SK-N-MC (cell line): ENCODE results near the gene JPH4.
"Not testable (repeated sequence)": the region's sequence is repeated elsewhere in the genome, so short reads cannot be mapped to it uniquely, and the experiment has no call there.

Experiments used
- DNase-seq: peaks from one replicate; pipeline ENCODE4 v3.0.0-alpha.2; 2011; ENCODE audit warnings: low read depth, low spot score
- H3K27ac ChIP-seq: fragments of 200-600 bp; sonication (generic); 2 replicates; pipeline ENCODE4 v1.5.1; 2016; ENCODE audit warnings: mixed run types
- H3K36me3 ChIP-seq: fragments of 200-600 bp; sonication (generic); 2 replicates; pipeline ENCODE4 v1.6.1; 2017; ENCODE audit warnings: antibody characterized with exemption, low read length, mixed read lengths; ENCODE audit not compliant: insufficient read depth
- H3K4me3 ChIP-seq: fragments of 200-600 bp; sonication (generic); 2 replicates; pipeline ENCODE4 v1.5.1; 2016
- H3K9ac ChIP-seq: fragments of 200-600 bp; sonication (generic); 2 replicates; pipeline ENCODE4 v1.8.0; 2017; ENCODE audit warnings: mixed run types, mixed read lengths; ENCODE audit not compliant: insufficient read length
- H3K9me3 ChIP-seq: fragments of 200-600 bp; sonication (generic); 2 replicates; pipeline ENCODE4 v1.6.1; 2017; ENCODE audit warnings: low read depth, mild to moderate bottlenecking, antibody characterized with exemption, low read length, moderate library complexity, mixed read lengths
- EZH2 ChIP-seq: fragments of 200-600 bp; sonication (generic); IDR thresholded peaks from one replicate; pipeline ENCODE4 v1.6.1; 2017; ENCODE audit warnings: antibody characterized with exemption
- FOXP2 ChIP-seq: optimal IDR thresholded peaks from 2 replicates; pipeline ENCODE3; 2011; ENCODE audit warnings: mild to moderate bottlenecking, moderate library complexity; ENCODE audit not compliant: insufficient read depth; ENCODE audit errors: extremely low read length, control extremely low read depth
- POLR2AphosphoS5 ChIP-seq: IDR thresholded peaks from 2 replicates; pipeline ENCODE4 v1.6.1; 2012; ENCODE audit warnings: mild to moderate bottlenecking, low read depth, low read length, borderline replicate concordance

Gene JPH4

GRCh38 chr14:23603103-23603502, 24.5 kb upstream of the JPH4 start:
- Histone ChIP-seq H3K27ac (no peak overlapping the region), H3K9me3 (no peaks in the 10 kb centered on the region), H3K36me3 (no peaks in the 10 kb centered on the region), H3K9ac (no peak overlapping the region), H3K4me3 (no peak overlapping the region)
- no peak for DNase-seq
- TF ChIP-seq POLR2AphosphoS5 (no peak), FOXP2 (no peak), EZH2 (no peak)

DNA sequence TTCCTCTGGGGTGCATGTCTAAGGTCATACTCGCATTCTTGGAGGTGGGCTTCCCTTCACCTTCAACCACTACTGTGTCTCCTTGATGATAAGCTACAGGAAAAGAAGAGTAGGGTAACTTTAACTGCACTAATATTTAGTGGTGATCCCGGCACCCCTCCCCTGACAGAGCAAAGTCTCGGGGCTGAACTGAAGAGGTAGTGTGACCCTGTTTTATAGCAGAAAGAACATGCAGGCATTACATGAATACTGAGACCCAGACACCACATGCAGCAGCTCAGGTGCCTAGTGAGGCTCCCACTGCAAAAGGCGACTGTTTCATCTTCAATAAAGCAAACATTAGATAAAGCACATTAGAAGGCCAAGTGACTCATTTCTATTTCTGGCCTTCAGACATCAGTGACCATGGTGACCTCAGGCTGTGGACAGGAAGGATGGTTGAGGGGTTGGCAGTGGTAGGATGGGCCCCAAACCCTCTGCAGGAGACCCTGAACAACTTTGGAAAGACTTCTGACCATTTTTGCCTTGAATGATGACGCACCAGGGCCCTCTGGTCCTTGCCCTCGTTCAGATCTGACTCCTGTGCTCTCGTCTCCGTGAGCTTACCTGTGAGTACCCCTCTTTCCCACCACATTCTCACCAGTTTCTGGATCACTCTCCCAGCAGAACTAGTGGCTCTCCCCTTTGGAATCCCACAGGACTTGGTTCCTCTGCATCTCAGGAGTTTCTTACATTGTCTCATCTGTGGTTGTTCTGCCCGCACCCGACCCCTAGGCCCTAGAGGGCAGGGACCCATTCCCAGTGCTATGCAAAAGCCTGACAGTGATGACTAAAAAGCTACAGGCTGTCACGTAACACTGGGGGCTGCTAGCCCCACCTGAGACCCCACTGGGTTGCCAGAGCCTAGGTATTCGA, 23.8 kb upstream of the JPH4 start:
- no peak overlapping the region for H3K9ac ChIP-seq
- H3K4me3 ChIP-seq, result no peak overlapping the region
- TF ChIP-seq EZH2 (no peak), POLR2AphosphoS5 (no peak), FOXP2 (no peak)
- no peak overlapping the region for H3K27ac ChIP-seq
- no peaks in the 10 kb centered on the region for H3K36me3 ChIP-seq
- no peak for DNase-seq
- H3K9me3 ChIP-seq, result no peaks in the 10 kb centered on the region

DNA sequence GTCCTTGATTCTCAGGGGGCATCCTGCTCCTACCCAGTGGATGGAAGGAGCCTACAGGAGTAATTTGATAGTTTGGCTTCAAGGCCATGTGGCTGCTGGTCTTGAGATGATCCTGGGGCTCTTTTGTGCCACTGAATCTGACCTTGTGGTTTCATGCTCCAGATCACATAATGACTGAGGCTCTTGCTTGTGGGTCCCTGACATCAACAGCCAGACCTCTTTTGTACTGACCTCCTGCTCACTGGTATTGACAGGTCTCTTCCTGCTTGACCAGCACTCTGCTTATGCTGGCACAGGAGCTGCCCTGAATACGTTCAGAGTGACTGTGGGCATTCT, 23.2 kb upstream of the JPH4 start:
- no peak for DNase-seq
- no peak overlapping the region for H3K27ac ChIP-seq
- no peaks in the 10 kb centered on the region for H3K36me3 ChIP-seq
- H3K9me3 ChIP-seq, result no peaks in the 10 kb centered on the region
- no peak overlapping the region for H3K4me3 ChIP-seq
- no peak overlapping the region for H3K9ac ChIP-seq
- TF ChIP-seq FOXP2, result no peak
- no peak for TF ChIP-seq POLR2AphosphoS5
- no peak for TF ChIP-seq EZH2

DNA sequence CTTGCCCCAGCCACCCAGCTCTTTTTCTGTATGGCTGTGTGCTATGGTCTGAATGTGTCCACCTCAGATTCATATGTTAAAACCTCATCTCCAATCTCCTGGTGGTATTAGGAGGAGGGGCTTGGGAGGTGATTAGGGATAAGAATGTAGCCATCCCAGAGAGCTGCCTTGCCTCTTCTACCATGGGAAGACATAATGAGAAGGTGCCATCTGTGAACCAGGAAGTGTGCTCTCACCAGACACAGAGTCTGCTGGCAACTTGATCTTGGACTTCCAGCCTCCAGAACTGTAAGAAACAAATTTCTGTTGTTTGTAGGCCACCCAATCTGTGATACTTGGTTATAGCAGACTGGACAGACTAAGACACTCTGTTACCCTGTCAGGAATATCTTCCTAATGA, 22.8 kb upstream of the JPH4 start:
- no peaks in the 10 kb centered on the region for H3K9me3 ChIP-seq
- DNase-seq, result no peak
- no peaks in the 10 kb centered on the region for H3K36me3 ChIP-seq
- no peak for TF ChIP-seq FOXP2
- TF ChIP-seq EZH2, result no peak
- TF ChIP-seq POLR2AphosphoS5, result no peak
- no peak overlapping the region for H3K4me3 ChIP-seq
- H3K9ac ChIP-seq, result no peak overlapping the region
- no peak overlapping the region for H3K27ac ChIP-seq

- H3K9ac ChIP-seq, result no peak overlapping the region
- TF ChIP-seq FOXP2, result no peak
- TF ChIP-seq EZH2, result no peak
- TF ChIP-seq POLR2AphosphoS5, result no peak
- H3K4me3 ChIP-seq, result no peak overlapping the region
- no peak for DNase-seq
- H3K27ac ChIP-seq, result no peak overlapping the region
- H3K36me3 ChIP-seq, result no peaks in the 10 kb centered on the region
- H3K9me3 ChIP-seq, result no peaks in the 10 kb centered on the region
These were observed 22.2 kb upstream of the JPH4 start for GRCh38 chr14:23600806-23601205.

DNA sequence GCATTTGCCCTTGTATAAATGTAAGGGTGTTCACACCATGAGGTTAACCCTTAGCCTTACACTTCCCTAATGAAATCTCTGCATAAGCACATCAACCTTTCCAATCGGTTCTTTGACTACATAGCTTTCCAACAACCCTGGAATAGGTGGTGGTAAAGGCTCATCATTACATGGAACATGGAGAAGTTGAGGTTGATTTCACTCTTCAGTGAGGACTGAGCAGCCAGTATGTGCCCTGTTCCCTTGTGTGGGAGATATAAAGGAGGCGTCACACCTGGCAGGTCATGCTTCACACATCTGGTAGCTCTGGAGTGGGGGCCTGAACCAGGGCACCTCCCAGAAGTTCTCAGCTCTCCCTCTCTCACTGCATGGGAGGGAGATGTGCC, 21.7 kb upstream of the JPH4 start:
- no peak overlapping the region for H3K9ac ChIP-seq
- TF ChIP-seq EZH2 (no peak), POLR2AphosphoS5 (no peak), FOXP2 (no peak)
- DNase-seq, result no peak
- H3K4me3 ChIP-seq, result no peak overlapping the region
- no peak overlapping the region for H3K27ac ChIP-seq
- H3K9me3 ChIP-seq, result no peaks in the 10 kb centered on the region
- H3K36me3 ChIP-seq, result no peaks in the 10 kb centered on the region

DNA sequence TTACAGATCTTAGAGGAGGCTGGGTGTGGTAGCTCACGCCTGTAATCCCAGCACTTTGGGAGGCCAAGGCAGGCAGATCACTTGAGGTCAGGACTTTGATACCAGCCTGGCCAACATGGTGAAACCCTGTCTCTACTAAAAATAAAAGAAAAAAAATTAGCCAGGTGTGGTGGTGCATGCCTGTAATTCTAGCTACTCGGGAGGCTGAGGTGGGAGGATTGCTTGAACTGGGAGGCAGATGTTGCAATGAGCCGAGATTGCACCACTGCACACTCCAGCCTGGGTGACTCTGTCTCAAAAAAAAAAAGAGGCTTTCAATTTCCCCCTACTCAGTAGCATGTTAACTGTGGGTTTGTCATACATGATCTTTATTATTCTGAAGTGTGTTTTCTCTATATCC, 15.6 kb upstream of the JPH4 start:
- not testable (repeated sequence) for DNase-seq, H3K9ac ChIP-seq, H3K9me3 ChIP-seq, H3K27ac ChIP-seq, H3K36me3 ChIP-seq, H3K4me3 ChIP-seq

DNA sequence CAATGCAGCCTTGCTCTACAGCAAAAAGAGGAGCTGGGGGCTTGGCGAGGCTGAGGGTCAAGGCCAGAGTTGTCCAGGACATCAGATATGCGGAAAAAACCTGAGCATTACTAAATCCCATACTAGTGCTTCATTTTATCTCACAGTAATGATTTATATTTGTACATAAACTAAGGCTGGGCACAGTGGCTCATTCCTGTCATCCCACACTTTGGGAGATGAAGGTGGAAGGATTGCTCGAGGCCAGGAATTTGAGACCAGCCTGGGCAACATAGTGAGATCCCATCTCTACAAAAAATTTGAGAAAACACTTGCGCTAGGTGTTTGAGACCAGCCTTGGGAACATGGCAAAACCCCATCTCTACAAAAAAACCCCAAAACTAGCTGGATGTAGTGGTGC, 11.6 kb upstream of the JPH4 start:
- TF ChIP-seq POLR2AphosphoS5, result no peak
- no peak for TF ChIP-seq FOXP2
- TF ChIP-seq EZH2, result no peak
- Histone ChIP-seq H3K4me3 (no peak overlapping the region), H3K9me3 (no peaks in the 10 kb centered on the region), H3K27ac (no peak overlapping the region), H3K36me3 (no peaks in the 10 kb centered on the region), H3K9ac (no peak overlapping the region)
- DNase-seq, result no peak

DNA sequence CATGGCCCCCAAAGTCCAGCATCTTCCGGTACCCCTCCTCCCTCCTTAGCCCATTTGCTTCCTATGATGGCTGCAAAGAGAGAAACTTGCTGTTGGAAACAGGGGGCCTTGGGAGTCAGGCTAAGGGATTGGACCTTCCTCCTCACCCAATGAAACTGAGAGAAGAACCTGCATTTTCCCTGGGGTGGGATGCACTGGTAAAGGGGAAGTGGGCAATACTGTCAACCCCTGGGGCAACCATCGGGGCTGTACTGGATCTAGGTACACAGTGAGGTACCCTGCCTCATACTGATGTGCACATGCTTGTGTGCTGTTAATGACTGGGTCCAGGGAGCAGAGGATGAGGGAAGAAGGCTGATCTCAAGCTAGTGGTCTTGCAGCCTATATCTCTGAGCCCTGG, 11.0 kb upstream of the JPH4 start:
- H3K27ac ChIP-seq, result no peak overlapping the region
- no peak overlapping the region for H3K9ac ChIP-seq
- DNase-seq, result no peak
- H3K4me3 ChIP-seq, result no peak overlapping the region
- H3K36me3 ChIP-seq, result no peaks in the 10 kb centered on the region
- TF ChIP-seq EZH2 (no peak), POLR2AphosphoS5 (no peak), FOXP2 (no peak)
- H3K9me3 ChIP-seq, result no peaks in the 10 kb centered on the region
